Nasal cavity respiratory epithelium epithelial cell of viscerocranial mucosa (primary cell): ENCODE data around the gene PRDM2. TPM values are rescaled to one million over a fixed set of nuclear protein-coding genes. Genes with fewer than 3 reads are reported as not detected.

Experiments used
- total RNA-seq: library from RNA; depleted of rRNA; stranded (reverse); fragments of >200 nt; gene quantifications from 2 replicates; pipeline ENCODE4 v1.2.3, GENCODE V29; 2014

Gene PRDM2
- total RNA-seq, result 9.2 and 21.4 TPM in 2 replicates

GRCh38 chr1:13699936-13700520 lies at the start of gene PRDM2:
TSS of gene PRDM2 (plus strand) at chr1:13700188. CDS start at chr1:13715606, 15,418 bp downstream.

Other genes starting within 250 kb of the PRDM2 start
- not detected in 2 replicates for gene LRRC38, start 186.2 kb upstream of the PRDM2 start, total RNA-seq
- gene PDPN, start 116.4 kb upstream of the PRDM2 start, total RNA-seq, result 3.1 and 12.1 TPM in 2 replicates